Parathyroid adenoma (tissue), 2 donors: ENCODE data around the gene DAZAP1.
"Not testable (repeated sequence)": the region's sequence is repeated elsewhere in the genome, so short reads cannot be mapped to it uniquely, and the experiment has no call there.

ENCODE experiments used
- H2AFZ ChIP-seq: fragments of 300-600 bp; sonication (generic); one replicate; pipeline ENCODE4 v1.7.0; 2017; ENCODE audit warnings: antibody characterized with exemption, mild to moderate bottlenecking
- H3K27ac ChIP-seq: fragments of 300-600 bp; sonication (generic); one replicate; pipeline ENCODE4 v1.7.0; 2017
- H3K27me3 ChIP-seq: fragments of 300-600 bp; sonication (generic); one replicate; pipeline ENCODE4 v1.7.0; 2017; ENCODE audit warnings: low read length; ENCODE audit not compliant: control insufficient read depth, insufficient read depth
- H3K36me3 ChIP-seq: fragments of 300-600 bp; sonication (generic); one replicate; pipeline ENCODE4 v1.7.0; 2017; ENCODE audit warnings: low read length; ENCODE audit not compliant: control insufficient read depth, insufficient read depth
- H3K4me1 ChIP-seq: fragments of 300-600 bp; sonication (generic); one replicate; pipeline ENCODE4 v1.7.0; 2017; ENCODE audit warnings: control low read depth
- H3K4me2 ChIP-seq: fragments of 300-600 bp; sonication (generic); one replicate; pipeline ENCODE4 v1.7.0; 2017; ENCODE audit warnings: low read length
- H3K4me3 ChIP-seq: fragments of 300-600 bp; sonication (generic); one replicate; pipeline ENCODE4 v1.7.0; 2017; ENCODE audit warnings: low read depth, low read length
- H3K79me2 ChIP-seq: fragments of 300-600 bp; sonication (generic); one replicate; pipeline ENCODE4 v1.7.0; 2017; ENCODE audit warnings: control low read depth
- H3K9ac ChIP-seq: fragments of 300-600 bp; sonication (generic); one replicate; pipeline ENCODE4 v1.7.0; 2017; ENCODE audit warnings: mild to moderate bottlenecking
- H3K9me3 ChIP-seq: fragments of 300-600 bp; sonication (generic); one replicate; pipeline ENCODE4 v1.7.0; 2017; ENCODE audit warnings: low read length; ENCODE audit not compliant: control insufficient read depth
- TF ChIP-seq, protein P1 (sequence below): fragments of 300-600 bp; sonication (generic); IDR thresholded peaks from one replicate; pipeline ENCODE4 v1.7.0; 2017; ENCODE audit warnings: antibody characterized with exemption, mild to moderate bottlenecking
- donor health status: primary hyperparathyroidism.

The DAZAP1 gene

DNA sequence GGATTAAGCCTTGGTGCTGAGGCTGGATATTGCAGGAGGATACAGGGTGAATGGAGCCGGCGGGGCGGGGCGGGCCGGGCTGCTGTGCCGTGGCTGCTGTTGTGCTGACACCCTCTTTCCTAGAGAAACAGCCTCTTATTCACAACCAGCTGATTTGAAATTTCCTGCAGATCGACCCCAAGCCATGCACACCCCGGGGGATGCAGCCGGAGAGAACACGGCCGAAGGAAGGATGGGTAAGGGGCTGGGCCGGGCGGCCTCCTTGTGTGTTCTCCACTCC lies 11.1 kb downstream of the DAZAP1 start:
- Histone ChIP-seq H3K27ac (no peak overlapping the region), H3K4me1 (peaks cover 24% of the 10 kb centered on the region), H3K4me3 (no peak overlapping the region), H2AFZ (no peak overlapping the region), H3K79me2 (peaks cover 67% of the 10 kb centered on the region), H3K27me3 (no peaks in the 10 kb centered on the region), H3K36me3 (no peaks in the 10 kb centered on the region), H3K9ac (no peak overlapping the region), H3K4me2 (no peak overlapping the region), H3K9me3 (no peaks in the 10 kb centered on the region)
- TF ChIP-seq, protein P1, sequence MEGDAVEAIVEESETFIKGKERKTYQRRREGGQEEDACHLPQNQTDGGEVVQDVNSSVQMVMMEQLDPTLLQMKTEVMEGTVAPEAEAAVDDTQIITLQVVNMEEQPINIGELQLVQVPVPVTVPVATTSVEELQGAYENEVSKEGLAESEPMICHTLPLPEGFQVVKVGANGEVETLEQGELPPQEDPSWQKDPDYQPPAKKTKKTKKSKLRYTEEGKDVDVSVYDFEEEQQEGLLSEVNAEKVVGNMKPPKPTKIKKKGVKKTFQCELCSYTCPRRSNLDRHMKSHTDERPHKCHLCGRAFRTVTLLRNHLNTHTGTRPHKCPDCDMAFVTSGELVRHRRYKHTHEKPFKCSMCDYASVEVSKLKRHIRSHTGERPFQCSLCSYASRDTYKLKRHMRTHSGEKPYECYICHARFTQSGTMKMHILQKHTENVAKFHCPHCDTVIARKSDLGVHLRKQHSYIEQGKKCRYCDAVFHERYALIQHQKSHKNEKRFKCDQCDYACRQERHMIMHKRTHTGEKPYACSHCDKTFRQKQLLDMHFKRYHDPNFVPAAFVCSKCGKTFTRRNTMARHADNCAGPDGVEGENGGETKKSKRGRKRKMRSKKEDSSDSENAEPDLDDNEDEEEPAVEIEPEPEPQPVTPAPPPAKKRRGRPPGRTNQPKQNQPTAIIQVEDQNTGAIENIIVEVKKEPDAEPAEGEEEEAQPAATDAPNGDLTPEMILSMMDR, result no peak

DNA sequence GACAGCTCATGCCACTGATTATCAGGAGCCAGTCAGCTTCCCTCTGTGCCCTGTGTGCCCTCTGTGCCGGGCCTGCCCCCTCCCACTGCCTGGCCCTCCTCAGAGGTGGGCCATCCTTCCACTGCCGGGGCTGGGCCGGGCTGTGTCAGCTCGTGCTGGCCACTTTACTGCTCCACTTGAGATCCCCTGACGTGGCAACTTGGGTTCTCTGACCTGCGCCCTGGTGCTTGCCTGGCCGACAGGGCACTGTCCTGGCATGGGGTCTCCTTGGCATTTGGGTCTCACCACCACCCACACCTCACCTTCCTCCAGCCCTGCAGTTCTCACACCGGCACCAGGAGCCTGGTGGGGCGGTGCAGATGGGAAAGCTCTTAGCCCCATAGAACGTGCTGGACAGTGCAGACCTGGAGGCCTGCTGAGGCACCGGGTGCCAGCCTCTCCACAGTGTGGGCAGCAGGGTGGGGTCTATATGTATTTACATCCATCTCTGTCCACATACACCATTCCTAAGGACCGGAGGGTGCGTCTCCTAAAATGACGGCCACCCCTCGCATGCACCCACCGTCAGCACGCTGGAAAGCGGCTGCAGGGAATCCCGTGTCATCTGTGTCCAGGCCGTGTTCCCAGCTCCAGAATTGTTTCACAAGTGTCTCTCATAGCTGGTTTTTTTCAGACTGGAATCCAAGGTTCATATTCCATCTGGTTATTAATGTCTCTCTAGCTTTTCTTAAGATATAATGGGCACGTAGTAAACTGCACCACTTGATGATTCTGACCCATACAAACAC lies 11.8 kb downstream of the DAZAP1 start:
- H3K9ac ChIP-seq, result no peak overlapping the region
- H3K4me3 ChIP-seq, result no peak overlapping the region
- peaks cover 24% of the 10 kb centered on the region for H3K4me1 ChIP-seq
- no peaks in the 10 kb centered on the region for H3K9me3 ChIP-seq
- no peak overlapping the region for H3K27ac ChIP-seq
- no peaks in the 10 kb centered on the region for H3K27me3 ChIP-seq
- TF ChIP-seq, protein P1, result no peak
- H3K4me2 ChIP-seq, result no peak overlapping the region
- H2AFZ ChIP-seq, result no peak overlapping the region
- peaks cover 66% of the 10 kb centered on the region for H3K79me2 ChIP-seq
- H3K36me3 ChIP-seq, result no peaks in the 10 kb centered on the region

DNA sequence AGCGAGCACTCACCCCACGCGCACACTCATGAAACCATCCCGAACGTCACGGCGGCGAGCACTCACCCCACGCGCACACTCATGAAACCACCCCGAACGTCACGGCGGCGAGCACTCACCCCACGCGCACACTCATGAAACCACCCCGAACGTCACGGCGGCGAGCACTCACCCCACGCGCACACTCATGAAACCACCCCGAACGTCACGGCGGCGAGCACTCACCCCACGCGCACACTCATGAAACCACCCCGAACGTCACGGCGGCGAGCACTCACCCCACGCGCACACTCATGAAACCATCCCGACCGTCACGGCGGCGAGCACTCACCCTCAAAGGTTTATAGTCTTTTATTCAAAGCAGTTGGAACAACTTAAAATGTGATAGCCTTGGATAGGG lies 12.7 kb downstream of the DAZAP1 start:
- H3K4me2 ChIP-seq, H2AFZ ChIP-seq, H3K4me3 ChIP-seq, H3K27me3 ChIP-seq, H3K9ac ChIP-seq, H3K27ac ChIP-seq, H3K9me3 ChIP-seq, H3K36me3 ChIP-seq: not testable (repeated sequence)
- peaks cover 69% of the 10 kb centered on the region for H3K79me2 ChIP-seq
- peaks cover 20% of the 10 kb centered on the region for H3K4me1 ChIP-seq

DNA sequence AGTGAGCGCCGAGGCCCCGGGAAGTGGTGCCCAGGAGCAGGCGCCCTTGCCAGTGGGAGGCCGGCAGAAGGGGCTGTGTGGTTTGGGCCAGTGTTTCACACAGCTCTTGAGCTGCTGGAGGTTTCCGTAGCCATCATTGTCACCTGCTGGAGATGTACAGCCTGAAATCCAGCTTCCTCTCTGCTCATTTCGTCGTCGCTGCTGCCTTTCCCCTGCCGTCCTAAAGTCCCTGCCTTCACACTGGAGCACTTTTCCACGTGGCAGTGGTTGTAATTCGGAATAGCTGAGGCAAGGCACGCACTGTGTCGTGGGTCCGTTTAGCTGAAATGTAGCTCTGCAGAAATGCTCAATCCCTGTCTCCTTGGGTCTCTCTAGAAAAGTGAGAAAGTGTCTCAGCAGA lies 13.2 kb downstream of the DAZAP1 start:
- Histone ChIP-seq H3K27ac (no peak overlapping the region), H3K27me3 (no peaks in the 10 kb centered on the region), H3K4me1 (peaks cover 16% of the 10 kb centered on the region), H3K36me3 (no peaks in the 10 kb centered on the region), H3K9ac (no peak overlapping the region), H3K9me3 (no peaks in the 10 kb centered on the region), H3K79me2 (peaks cover 72% of the 10 kb centered on the region), H2AFZ (no peak overlapping the region), H3K4me2 (no peak overlapping the region), H3K4me3 (no peak overlapping the region)
- TF ChIP-seq, protein P1, result no peak

DNA sequence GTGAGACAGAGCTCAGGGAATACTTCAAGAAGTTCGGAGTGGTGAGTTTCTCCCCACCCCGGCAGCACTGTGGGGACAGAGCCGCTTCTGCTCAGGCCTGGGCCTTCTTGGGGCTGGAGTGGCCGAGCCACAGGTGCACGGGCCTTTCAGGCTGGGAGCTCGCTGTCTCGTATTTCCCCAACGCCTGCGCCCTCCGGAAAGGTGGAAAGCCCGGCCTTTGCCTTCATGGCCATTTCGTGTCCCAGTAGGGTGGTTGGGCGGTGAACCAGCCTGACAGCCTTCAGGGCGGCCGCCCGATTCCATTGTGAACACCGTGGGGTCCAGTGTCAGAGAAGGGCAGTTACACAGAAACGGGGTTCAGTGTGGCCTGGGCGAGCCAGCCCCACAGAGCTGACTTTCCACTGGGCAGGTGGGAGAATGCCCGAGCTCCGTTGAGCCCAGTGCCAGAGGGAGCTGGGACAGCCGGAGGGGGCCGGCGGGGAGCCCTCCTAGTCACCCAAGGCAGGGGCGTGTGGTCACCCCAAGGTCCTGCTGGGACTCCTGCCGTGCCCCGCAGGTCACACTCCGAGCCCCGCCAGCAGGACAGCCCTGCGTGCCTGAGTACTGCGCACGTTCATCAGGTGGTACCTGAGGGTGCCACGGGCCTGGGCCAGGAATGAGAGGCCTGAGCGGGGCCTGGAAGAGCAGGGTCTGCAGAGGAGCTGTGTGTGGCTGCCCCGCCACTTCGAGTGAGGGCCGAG lies 14.0 kb downstream of the DAZAP1 start:
- TF ChIP-seq, protein P1, result no peak

More for the DNA sequence above, 14.0 kb downstream of the DAZAP1 start:
- Histone ChIP-seq H3K9me3 (no peaks in the 10 kb centered on the region), H3K4me1 (peaks cover 8% of the 10 kb centered on the region), H3K4me3 (no peak overlapping the region), H3K4me2 (no peak overlapping the region), H2AFZ (no peak overlapping the region), H3K9ac (no peak overlapping the region), H3K79me2 (peaks cover 64% of the 10 kb centered on the region), H3K27ac (no peak overlapping the region), H3K27me3 (no peaks in the 10 kb centered on the region), H3K36me3 (no peaks in the 10 kb centered on the region)
